ENCODE measurements around the gene TTC23. TPM values are rescaled to one million over a fixed set of nuclear protein-coding genes. Genes with fewer than 3 reads are reported as not detected.

Gene TTC23
- total and polyA plus RNA-seq, 7 donors = 5.5 to 33.0 (median 19.9) TPM

- TF ChIP-seq POLR2A (IDR thresholded peaks at IDR 0.05) = no peak
- peak in 2 of 4 donors; percentile 80 to 87 for TF ChIP-seq EP300 (IDR thresholded peaks at IDR 0.05)
- TF ChIP-seq, protein P1, sequence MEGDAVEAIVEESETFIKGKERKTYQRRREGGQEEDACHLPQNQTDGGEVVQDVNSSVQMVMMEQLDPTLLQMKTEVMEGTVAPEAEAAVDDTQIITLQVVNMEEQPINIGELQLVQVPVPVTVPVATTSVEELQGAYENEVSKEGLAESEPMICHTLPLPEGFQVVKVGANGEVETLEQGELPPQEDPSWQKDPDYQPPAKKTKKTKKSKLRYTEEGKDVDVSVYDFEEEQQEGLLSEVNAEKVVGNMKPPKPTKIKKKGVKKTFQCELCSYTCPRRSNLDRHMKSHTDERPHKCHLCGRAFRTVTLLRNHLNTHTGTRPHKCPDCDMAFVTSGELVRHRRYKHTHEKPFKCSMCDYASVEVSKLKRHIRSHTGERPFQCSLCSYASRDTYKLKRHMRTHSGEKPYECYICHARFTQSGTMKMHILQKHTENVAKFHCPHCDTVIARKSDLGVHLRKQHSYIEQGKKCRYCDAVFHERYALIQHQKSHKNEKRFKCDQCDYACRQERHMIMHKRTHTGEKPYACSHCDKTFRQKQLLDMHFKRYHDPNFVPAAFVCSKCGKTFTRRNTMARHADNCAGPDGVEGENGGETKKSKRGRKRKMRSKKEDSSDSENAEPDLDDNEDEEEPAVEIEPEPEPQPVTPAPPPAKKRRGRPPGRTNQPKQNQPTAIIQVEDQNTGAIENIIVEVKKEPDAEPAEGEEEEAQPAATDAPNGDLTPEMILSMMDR (IDR thresholded peaks at IDR 0.05) = no peak
- peak; percentile 44 to 77 (median 63) for TF ChIP-seq POLR2AphosphoS5 (IDR thresholded peaks at IDR 0.05)
- peak; percentile 83 for DNase-seq
Measured at GRCh38 chr15:99174567-99175395, 74.6 kb downstream of the TTC23 start.

DNA sequence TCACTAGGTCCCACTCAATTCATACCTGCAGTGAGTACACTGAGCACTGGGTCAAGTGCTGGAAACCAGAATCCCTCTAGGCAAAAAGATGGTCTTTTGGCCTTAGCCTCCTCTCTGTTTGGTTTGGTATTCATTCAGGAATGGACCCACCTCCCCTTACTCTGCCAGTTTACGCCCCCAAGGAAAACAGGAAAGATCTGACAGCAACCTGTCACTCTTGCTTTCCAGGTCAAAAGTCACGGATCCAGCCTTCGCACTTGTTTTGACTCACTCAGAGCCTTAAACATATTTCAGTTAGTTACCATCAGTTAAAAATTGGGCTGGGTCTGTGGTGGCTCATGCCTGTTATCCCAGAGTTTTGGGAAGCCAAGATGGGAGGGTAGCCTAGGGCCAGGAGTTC, 76.4 kb downstream of the TTC23 start:
- WGBS, 2 donors = 96 to 97% methylated on average over 3 of the region's 3 CpGs
- peaks cover 0 to 96% (median 84%) of the 10 kb centered on the region in 4 donors for H3K4me1 ChIP-seq
- intact Hi-C loops (cut with DNase I) = no loop called here
- DNase-seq = no peak
- peak overlapping the region; percentile 92 to 97 (median 96) for H3K27ac ChIP-seq
- no peaks in the 10 kb centered on the region for H3K9me3 ChIP-seq
- H3K36me3 ChIP-seq = no peaks in the 10 kb centered on the region
- no peak overlapping the region for H3K4me3 ChIP-seq
- no peaks in the 10 kb centered on the region for H3K27me3 ChIP-seq
- TF ChIP-seq POLR2AphosphoS5 (IDR thresholded peaks at IDR 0.05) = no peak
- no peak for TF ChIP-seq POLR2A (IDR thresholded peaks at IDR 0.05)
- TF ChIP-seq, protein P1 (IDR thresholded peaks at IDR 0.05) = no peak
- no peak for TF ChIP-seq EP300 (IDR thresholded peaks at IDR 0.05)

More at GRCh38 chr15:99174567-99175395, 74.6 kb downstream of the TTC23 start:
- H3K4me3 ChIP-seq = no peak overlapping the region
- H3K27ac ChIP-seq = peak overlapping the region; percentile 92 to 97 (median 96)
- no peaks in the 10 kb centered on the region for H3K27me3 ChIP-seq
- no peaks in the 10 kb centered on the region for H3K36me3 ChIP-seq
- peaks cover 0 to 91% (median 72%) of the 10 kb centered on the region in 4 donors for H3K4me1 ChIP-seq
- 74 to 82% methylated on average over 15 of the region's 15 CpGs for WGBS, 2 donors
- H3K9me3 ChIP-seq = no peaks in the 10 kb centered on the region
- intact Hi-C loops (cut with DNase I) = loop anchor here (1.0 to 2.0 kb wide), 2 partner anchors 37 to 68 kb away; no protein-coding TSS in a partner anchor

- intact Hi-C loops (cut with DNase I) = no loop called here
- TF ChIP-seq POLR2A (IDR thresholded peaks at IDR 0.05) (no peak), POLR2AphosphoS5 (IDR thresholded peaks at IDR 0.05) (no peak), EP300 (IDR thresholded peaks at IDR 0.05) (no peak)
- TF ChIP-seq, protein P1 (IDR thresholded peaks at IDR 0.05) = no peak
- no peak for DNase-seq
Measured at GRCh38 chr15:99172171-99172570, 77.2 kb downstream of the TTC23 start.

GRCh38 chr15:99170476-99171065, 78.8 kb downstream of the TTC23 start:
- Histone ChIP-seq H3K9me3 (no peaks in the 10 kb centered on the region), H3K27me3 (no peaks in the 10 kb centered on the region), H3K4me1 (peaks cover 0 to 96% (median 88%) of the 10 kb centered on the region in 4 donors), H3K27ac (peak overlapping the region; percentile 92 to 97 (median 96)), H3K4me3 (no peak overlapping the region), H3K36me3 (no peaks in the 10 kb centered on the region)
- no peak for DNase-seq
- TF ChIP-seq POLR2A (IDR thresholded peaks at IDR 0.05) (no peak), EP300 (IDR thresholded peaks at IDR 0.05) (no peak), POLR2AphosphoS5 (IDR thresholded peaks at IDR 0.05) (no peak)
- TF ChIP-seq, protein P1 (IDR thresholded peaks at IDR 0.05) = peak in 3 of 4 experiments; percentile 23 to 40 (median 26)
- 81 to 86% methylated on average over 7 of the region's 7 CpGs for WGBS, 2 donors
- intact Hi-C loops (cut with DNase I) = loop anchor here (1.0 kb wide), 2 partner anchors 39 to 43 kb away; no protein-coding TSS in a partner anchor

More at GRCh38 chr15:99172171-99172570, 77.2 kb downstream of the TTC23 start:
- Histone ChIP-seq H3K4me1 (peaks cover 0 to 96% (median 89%) of the 10 kb centered on the region in 4 donors), H3K36me3 (no peaks in the 10 kb centered on the region), H3K27me3 (no peaks in the 10 kb centered on the region), H3K9me3 (no peaks in the 10 kb centered on the region), H3K27ac (peak overlapping the region; percentile 92 to 97 (median 96)), H3K4me3 (no peak overlapping the region)
- 97% methylated on average over 4 of the region's 4 CpGs for WGBS, 2 donors
